ENCODE results near the gene CDC42.

The CDC42 gene

GRCh38 chr1:22128392-22128791 is 75.9 kb downstream of the CDC42 start:
- DNase-seq (ENCODE audit: low read depth, low spot score) = no peak

- DNase-seq (ENCODE audit: low read depth, low spot score) = no peak
Measured at GRCh38 chr1:22129501-22130117, 77.1 kb downstream of the CDC42 start.

GRCh38 chr1:22131062-22131461 is 78.6 kb downstream of the CDC42 start:
- DNase-seq (ENCODE audit: low read depth, low spot score) = no peak

- DNase-seq (ENCODE audit: low read depth, low spot score) = no peak
Measured at GRCh38 chr1:22131875-22132486, 79.5 kb downstream of the CDC42 start.

GRCh38 chr1:22132517-22133235 is 80.2 kb downstream of the CDC42 start:
- DNase-seq (ENCODE audit: low read depth, low spot score) = no peak

GRCh38 chr1:22133247-22133930 is 80.9 kb downstream of the CDC42 start:
- no peak for DNase-seq (ENCODE audit: low read depth, low spot score)

- DNase-seq (ENCODE audit: low read depth, low spot score) = no peak
Measured at GRCh38 chr1:22133931-22134324, 81.4 kb downstream of the CDC42 start.

- DNase-seq (ENCODE audit: low read depth, low spot score) = no peak
Measured at GRCh38 chr1:22137004-22137720, 84.7 kb downstream of the CDC42 start.

GRCh38 chr1:22139066-22139594 is 86.6 kb downstream of the CDC42 start:
- DNase-seq (ENCODE audit: low read depth, low spot score) = no peak

- no peak for DNase-seq (ENCODE audit: low read depth, low spot score)
Measured at GRCh38 chr1:22139817-22140216, 87.3 kb downstream of the CDC42 start.
